GM23248 (cell line): ENCODE measurements around the gene CORO2A.

Source experiments
- EZH2 ChIP-seq: fragments of 200-600 bp; sonication (generic); IDR thresholded peaks from 2 replicates; pipeline ENCODE4 v1.6.1; 2018; ENCODE audit warnings: antibody characterized with exemption, mild to moderate bottlenecking; ENCODE audit not compliant: insufficient read depth, poor library complexity, severe bottlenecking
- EZH2phosphoT487 ChIP-seq: fragments of 200-600 bp; sonication (generic); IDR thresholded peaks from 2 replicates; pipeline ENCODE4 v1.6.1; 2018; ENCODE audit warnings: antibody characterized with exemption, moderate library complexity, mild to moderate bottlenecking, low read depth; ENCODE audit not compliant: insufficient read depth

DNA sequence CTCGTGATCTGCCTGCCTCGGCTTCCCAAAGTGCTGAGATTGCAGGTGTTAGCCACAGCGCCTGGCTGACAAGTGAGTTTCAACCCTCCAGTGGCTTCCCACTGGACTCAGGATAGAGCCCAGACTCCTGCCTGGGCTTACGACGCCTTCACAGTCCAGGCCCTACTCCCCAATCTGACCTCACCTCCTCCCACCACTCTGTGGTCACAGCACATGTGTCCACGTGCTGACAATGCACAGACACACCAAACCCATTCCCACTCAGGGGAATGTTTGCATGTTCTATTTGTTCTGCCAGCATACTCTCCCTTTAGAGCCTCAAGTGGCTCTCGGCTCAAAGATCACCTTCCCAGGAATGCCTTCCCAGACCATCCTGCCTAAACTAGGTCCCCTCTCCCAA lies 42.3 kb downstream of the CORO2A start:
- no peak for TF ChIP-seq EZH2
- TF ChIP-seq EZH2phosphoT487, result no peak
